HG03457 (cell line): ENCODE results near the gene CDC14B.

Source experiments
- ATAC-seq: cut with Tn5 transposase; IDR thresholded peaks from one replicate; pipeline ENCODE4 v1.9.1; 2021; ENCODE audit warnings: moderate number of reproducible peaks; ENCODE audit not compliant: unreplicated experiment

CDC14B gene

GRCh38 chr9:96450613-96451528, 168.8 kb downstream of the CDC14B start:
- no peak for ATAC-seq
